Fibroblast of lung (primary cell): ENCODE results near the gene ERBB4. TPM values are rescaled to one million over a fixed set of nuclear protein-coding genes. Genes with fewer than 3 reads are reported as not detected.

Experiments used
- DNase-seq, 2 donors: peaks; one replicate each; pipeline versions ENCODE4 v3.0.0 to v3.0.0-alpha.2; 2010; ENCODE audit warnings: low read depth in 2 of 2
- H2AFZ ChIP-seq: 2 replicates; pipeline ENCODE4 v1.5.1; 2012; ENCODE audit warnings: low read length, control low read depth, inconsistent platforms
- H3K27ac ChIP-seq: 2 replicates; pipeline ENCODE4 v1.5.1; 2011; ENCODE audit warnings: low read length, control low read depth; ENCODE audit not compliant: insufficient read depth
- H3K27me3 ChIP-seq: 2 replicates; pipeline ENCODE4 v1.5.1; 2011; ENCODE audit warnings: mild to moderate bottlenecking, low read length; ENCODE audit not compliant: control insufficient read depth, insufficient read depth
- H3K36me3 ChIP-seq: 2 replicates; pipeline ENCODE4 v1.5.1; 2011; ENCODE audit warnings: low read length; ENCODE audit not compliant: control insufficient read depth, insufficient read depth
- H3K4me1 ChIP-seq: 2 replicates; pipeline ENCODE4 v1.5.1; 2011; ENCODE audit warnings: low read length; ENCODE audit not compliant: control insufficient read depth, insufficient read depth; ENCODE audit errors: extremely low read depth
- H3K4me2 ChIP-seq: 2 replicates; pipeline ENCODE4 v1.5.1; 2011; ENCODE audit warnings: low read length, control low read depth; ENCODE audit not compliant: insufficient read depth; ENCODE audit errors: extremely low read depth
- H3K4me3 ChIP-seq, 4 experiments: fragments of 200-600 bp in 1 of 4; sonication (generic) in 1 of 4; replicated peaks in 1 of 4; 2 replicates each; pipeline ENCODE4 v1.5.1; 2011 to 2016; ENCODE audit warnings: low read length in 4 of 4, low read depth in 3 of 4, mild to moderate bottlenecking in 3 of 4, control low read depth in 2 of 4, inconsistent platforms in 1 of 4, mixed read lengths in 1 of 4; ENCODE audit not compliant: insufficient read depth in 1 of 4; ENCODE audit errors: control extremely low read depth in 1 of 4
- H3K79me2 ChIP-seq: 2 replicates; pipeline ENCODE4 v1.5.1; 2012; ENCODE audit warnings: mild to moderate bottlenecking, low read length, inconsistent platforms; ENCODE audit not compliant: control insufficient read depth, insufficient read depth
- H3K9ac ChIP-seq: 2 replicates; pipeline ENCODE4 v1.5.1; 2011; ENCODE audit warnings: mild to moderate bottlenecking, low read length, control low read depth; ENCODE audit not compliant: insufficient read depth
- H3K9me3 ChIP-seq: 2 replicates; pipeline ENCODE4 v1.5.1; 2012; ENCODE audit warnings: low read depth, low read length; ENCODE audit not compliant: control insufficient read depth, insufficient read depth
- H4K20me1 ChIP-seq: 2 replicates; pipeline ENCODE4 v1.5.1; 2011; ENCODE audit warnings: low read length; ENCODE audit not compliant: control insufficient read depth, insufficient read depth; ENCODE audit errors: extremely low read depth
- EZH2 ChIP-seq: IDR thresholded peaks from 2 replicates; pipeline ENCODE4 v1.5.1; 2012; ENCODE audit warnings: low read length, control low read depth, mild to moderate bottlenecking; ENCODE audit errors: missing control alignments
- polyA plus RNA-seq, 2 donors: library from polyadenylated mRNA; depleted of rRNA in 1 of 2; stranded (reverse) in 1 of 2; unstranded in 1 of 2; fragments of >200 nt; gene quantifications; 2 replicates each; pipeline ENCODE4 v1.2.1, GENCODE V29; 2011 to 2012; ENCODE audit warnings: missing spikeins in 1 of 2
- total RNA-seq: library from RNA; depleted of rRNA; stranded (reverse); fragments of >200 nt; gene quantifications from 2 replicates; pipeline ENCODE4 v1.2.1, GENCODE V29; 2014
- TF ChIP-seq, protein P1 (sequence below), 2 donors: IDR thresholded peaks in 1 of 2; conservative IDR thresholded peaks in 1 of 2; 1 replicate in 1 of 2; 2 replicates in 1 of 2; pipeline ENCODE4 v1.5.1; 2011 to 2012; ENCODE audit warnings: low read length in 2 of 2, control low read depth in 1 of 2, inconsistent platforms in 1 of 2, low read depth in 1 of 2, mild to moderate bottlenecking in 1 of 2

ERBB4 gene
- total and polyA plus RNA-seq, 2 donors (not counting 1 experiment from before 2014, with no cell fraction given): 0.08 to 0.17 TPM

GRCh38 chr2:212441821-212442220 is 96.8 kb downstream of the ERBB4 start:
- Histone ChIP-seq H3K4me3 (no peak overlapping the region), H3K27ac (no peak overlapping the region), H4K20me1 (no peaks in the 10 kb centered on the region), H3K27me3 (no peaks in the 10 kb centered on the region), H3K4me1 (no peaks in the 10 kb centered on the region), H3K79me2 (no peaks in the 10 kb centered on the region), H3K9me3 (no peaks in the 10 kb centered on the region), H3K36me3 (no peaks in the 10 kb centered on the region), H2AFZ (no peak overlapping the region), H3K9ac (no peak overlapping the region), H3K4me2 (no peak overlapping the region)
- DNase-seq: no peak
- no peak for TF ChIP-seq EZH2
- TF ChIP-seq, protein P1, sequence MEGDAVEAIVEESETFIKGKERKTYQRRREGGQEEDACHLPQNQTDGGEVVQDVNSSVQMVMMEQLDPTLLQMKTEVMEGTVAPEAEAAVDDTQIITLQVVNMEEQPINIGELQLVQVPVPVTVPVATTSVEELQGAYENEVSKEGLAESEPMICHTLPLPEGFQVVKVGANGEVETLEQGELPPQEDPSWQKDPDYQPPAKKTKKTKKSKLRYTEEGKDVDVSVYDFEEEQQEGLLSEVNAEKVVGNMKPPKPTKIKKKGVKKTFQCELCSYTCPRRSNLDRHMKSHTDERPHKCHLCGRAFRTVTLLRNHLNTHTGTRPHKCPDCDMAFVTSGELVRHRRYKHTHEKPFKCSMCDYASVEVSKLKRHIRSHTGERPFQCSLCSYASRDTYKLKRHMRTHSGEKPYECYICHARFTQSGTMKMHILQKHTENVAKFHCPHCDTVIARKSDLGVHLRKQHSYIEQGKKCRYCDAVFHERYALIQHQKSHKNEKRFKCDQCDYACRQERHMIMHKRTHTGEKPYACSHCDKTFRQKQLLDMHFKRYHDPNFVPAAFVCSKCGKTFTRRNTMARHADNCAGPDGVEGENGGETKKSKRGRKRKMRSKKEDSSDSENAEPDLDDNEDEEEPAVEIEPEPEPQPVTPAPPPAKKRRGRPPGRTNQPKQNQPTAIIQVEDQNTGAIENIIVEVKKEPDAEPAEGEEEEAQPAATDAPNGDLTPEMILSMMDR (conservative IDR thresholded peaks at IDR 0.05 in 1 of 2, IDR thresholded peaks at IDR 0.05 in 1 of 2; ENCODE audit: low read depth in 1 of 2, low read length in 2 of 2): no peak

DNA sequence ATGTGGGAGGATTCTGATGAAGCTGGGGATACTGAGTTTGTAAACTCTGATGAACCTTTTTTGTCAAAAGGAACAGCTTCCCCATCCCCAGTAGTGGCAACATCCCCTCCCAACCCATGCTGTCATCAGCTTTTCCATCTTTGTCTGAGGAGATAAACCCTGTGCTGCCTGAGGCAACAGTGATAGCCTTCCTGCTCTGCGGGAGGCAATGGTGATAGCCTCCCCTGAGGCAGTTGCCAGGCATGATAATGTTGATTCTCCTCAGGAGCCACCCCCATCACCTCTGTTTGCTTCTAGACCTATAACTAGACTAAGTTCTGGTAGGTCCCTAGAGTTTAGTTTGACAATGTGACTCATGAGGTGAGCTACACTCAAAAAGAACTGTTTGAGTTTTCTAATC is 97.5 kb downstream of the ERBB4 start:
- H3K79me2 ChIP-seq: no peaks in the 10 kb centered on the region
- H3K4me3 ChIP-seq: no peak overlapping the region
- no peak overlapping the region for H3K27ac ChIP-seq
- no peak overlapping the region for H3K4me2 ChIP-seq
- H3K9me3 ChIP-seq: no peaks in the 10 kb centered on the region
- no peak for DNase-seq
- H3K27me3 ChIP-seq: no peaks in the 10 kb centered on the region
- no peaks in the 10 kb centered on the region for H3K4me1 ChIP-seq
- no peaks in the 10 kb centered on the region for H4K20me1 ChIP-seq
- no peak overlapping the region for H2AFZ ChIP-seq
- TF ChIP-seq, protein P1 (conservative IDR thresholded peaks at IDR 0.05 in 1 of 2, IDR thresholded peaks at IDR 0.05 in 1 of 2; ENCODE audit: low read depth in 1 of 2, low read length in 2 of 2): no peak
- no peak for TF ChIP-seq EZH2
- no peak overlapping the region for H3K9ac ChIP-seq
- no peaks in the 10 kb centered on the region for H3K36me3 ChIP-seq

DNA sequence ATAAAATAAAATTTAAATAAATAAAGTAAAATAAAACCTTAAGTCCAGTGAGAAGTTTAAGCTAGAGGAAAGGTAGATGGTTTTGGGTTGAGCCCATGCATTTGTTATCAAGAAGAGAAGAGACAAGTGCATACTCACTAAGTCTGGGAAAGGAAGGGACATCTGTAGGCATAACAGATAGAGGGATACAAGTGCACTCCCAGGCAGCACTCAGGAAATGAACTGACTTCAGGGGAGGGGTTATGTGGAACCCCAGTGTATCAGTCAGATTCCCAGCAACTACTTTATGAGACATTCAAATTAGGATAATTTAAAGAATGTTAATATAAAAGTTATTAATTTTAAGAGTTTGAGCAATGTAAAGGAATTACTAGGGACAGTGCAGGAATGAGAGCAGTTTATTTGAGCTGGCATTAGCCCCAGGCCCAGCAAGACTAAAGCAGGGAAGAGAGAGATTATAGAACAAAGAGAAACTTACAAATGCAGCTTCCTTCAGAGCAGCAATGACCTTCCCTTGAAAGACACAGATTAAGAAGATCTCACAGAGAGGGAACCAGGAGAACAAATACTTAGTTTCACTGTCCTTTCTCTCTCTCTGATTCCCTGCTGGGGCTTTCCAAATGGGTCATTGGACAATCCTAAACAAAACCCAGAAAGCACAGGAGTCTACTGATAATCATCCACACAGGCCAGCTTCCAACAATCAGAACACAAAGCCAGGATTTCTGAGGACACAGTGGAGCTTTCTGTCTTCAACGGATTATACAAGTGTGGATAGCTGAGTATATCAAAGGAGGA is 109.7 kb downstream of the ERBB4 start:
- H2AFZ ChIP-seq: no peak overlapping the region
- H3K4me3 ChIP-seq: no peak overlapping the region

More for the DNA sequence above, 109.7 kb downstream of the ERBB4 start:
- TF ChIP-seq EZH2: no peak
- TF ChIP-seq, protein P1 (conservative IDR thresholded peaks at IDR 0.05 in 1 of 2, IDR thresholded peaks at IDR 0.05 in 1 of 2; ENCODE audit: low read depth in 1 of 2, low read length in 2 of 2): no peak
- no peak overlapping the region for H3K27ac ChIP-seq
- no peaks in the 10 kb centered on the region for H3K4me1 ChIP-seq
- H4K20me1 ChIP-seq: no peaks in the 10 kb centered on the region
- H3K27me3 ChIP-seq: no peaks in the 10 kb centered on the region
- no peak for DNase-seq
- H3K9me3 ChIP-seq: no peaks in the 10 kb centered on the region
- no peak overlapping the region for H3K9ac ChIP-seq
- H3K36me3 ChIP-seq: no peaks in the 10 kb centered on the region
- no peak overlapping the region for H3K4me2 ChIP-seq
- H3K79me2 ChIP-seq: no peaks in the 10 kb centered on the region
